ENCODE data around the gene GPER1.

The GPER1 gene

DNA sequence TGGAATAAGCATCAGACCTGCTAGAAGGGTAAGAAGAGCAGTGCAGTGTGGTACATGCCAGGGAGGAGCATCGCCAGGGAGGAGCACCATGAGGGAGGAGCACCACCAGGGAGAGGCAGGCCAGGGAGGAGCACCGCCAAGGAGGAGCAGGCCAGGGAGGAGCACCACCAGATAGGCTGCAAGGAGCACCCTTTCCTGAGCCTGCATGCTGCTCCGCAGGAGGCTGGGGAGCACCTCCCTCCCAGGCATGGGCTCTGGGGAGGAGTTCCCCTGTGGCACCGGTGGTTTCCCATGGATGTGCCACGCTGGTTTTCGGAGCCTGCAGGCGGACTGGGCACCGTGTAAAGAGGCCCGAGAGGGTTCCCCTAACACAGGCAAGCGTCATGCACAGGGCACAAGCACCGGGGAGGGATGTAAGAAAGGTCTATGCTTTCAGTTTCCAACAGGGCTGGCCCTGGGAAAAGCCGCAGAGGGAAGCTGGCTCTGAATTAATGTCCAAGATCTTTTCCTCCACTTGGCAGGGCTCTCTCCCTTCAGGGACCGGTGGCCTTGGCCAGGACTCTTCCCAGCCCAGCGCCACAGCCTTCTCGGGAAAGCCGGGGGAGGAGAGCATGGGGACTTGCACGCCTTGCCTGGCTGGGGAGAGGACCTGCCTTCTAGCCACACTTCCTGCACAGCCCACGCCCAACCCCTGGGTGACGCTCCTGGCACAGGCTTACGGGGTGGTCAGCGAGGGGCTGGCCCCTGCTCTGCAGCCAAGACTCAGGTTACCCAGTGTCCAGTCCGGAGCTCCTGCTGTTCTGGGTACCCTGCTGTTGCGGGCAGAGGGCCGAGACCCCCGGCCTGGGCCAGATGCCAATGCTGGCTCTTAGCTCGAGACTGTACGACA, 11.5 kb upstream of the GPER1 start:
- Histone ChIP-seq H3K79me2 (ENCODE audit: control insufficient read depth, low read length) (0 out of 2 replicates have a peak, but pooled peaks cover 9% of the 10 kb centered on the region), H3F3A (ENCODE audit: control insufficient read depth, insufficient read depth) (no peaks in the 10 kb centered on the region), H3K4me2 (ENCODE audit: low read length) (no peak overlapping the region), H4K20me1 (ENCODE audit: control insufficient read depth, insufficient read depth, low read depth, low read length) (no peaks in the 10 kb centered on the region; the same call in 1 of the 2 replicates), H3K27ac (ENCODE audit: low read depth, low read length) (no peak overlapping the region), H3K4me3 (ENCODE audit: low read length) (no peak overlapping the region), H3K27me3 (ENCODE audit: control insufficient read depth, low read length) (no peaks in the 10 kb centered on the region), H3K4me1 (ENCODE audit: control insufficient read depth, low read length) (no peaks in the 10 kb centered on the region), H3K36me3 (ENCODE audit: control insufficient read depth, low read length) (no peaks in the 10 kb centered on the region), H3K9me3 (ENCODE audit: control insufficient read depth, insufficient read depth, low read length) (no peaks in the 10 kb centered on the region), H3K9me2 (replicated peaks; ENCODE audit: control insufficient read depth, low read length) (no peaks in the 10 kb centered on the region)
- TF ChIP-seq, protein P1, sequence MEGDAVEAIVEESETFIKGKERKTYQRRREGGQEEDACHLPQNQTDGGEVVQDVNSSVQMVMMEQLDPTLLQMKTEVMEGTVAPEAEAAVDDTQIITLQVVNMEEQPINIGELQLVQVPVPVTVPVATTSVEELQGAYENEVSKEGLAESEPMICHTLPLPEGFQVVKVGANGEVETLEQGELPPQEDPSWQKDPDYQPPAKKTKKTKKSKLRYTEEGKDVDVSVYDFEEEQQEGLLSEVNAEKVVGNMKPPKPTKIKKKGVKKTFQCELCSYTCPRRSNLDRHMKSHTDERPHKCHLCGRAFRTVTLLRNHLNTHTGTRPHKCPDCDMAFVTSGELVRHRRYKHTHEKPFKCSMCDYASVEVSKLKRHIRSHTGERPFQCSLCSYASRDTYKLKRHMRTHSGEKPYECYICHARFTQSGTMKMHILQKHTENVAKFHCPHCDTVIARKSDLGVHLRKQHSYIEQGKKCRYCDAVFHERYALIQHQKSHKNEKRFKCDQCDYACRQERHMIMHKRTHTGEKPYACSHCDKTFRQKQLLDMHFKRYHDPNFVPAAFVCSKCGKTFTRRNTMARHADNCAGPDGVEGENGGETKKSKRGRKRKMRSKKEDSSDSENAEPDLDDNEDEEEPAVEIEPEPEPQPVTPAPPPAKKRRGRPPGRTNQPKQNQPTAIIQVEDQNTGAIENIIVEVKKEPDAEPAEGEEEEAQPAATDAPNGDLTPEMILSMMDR (IDR thresholded peaks at IDR 0.05; ENCODE audit: low read depth, low read length, poor library complexity, severe bottlenecking) = no peak
- no peak for TF ChIP-seq EZH2phosphoT487 (IDR thresholded peaks at IDR 0.05; ENCODE audit: borderline replicate concordance, low read length)

DNA sequence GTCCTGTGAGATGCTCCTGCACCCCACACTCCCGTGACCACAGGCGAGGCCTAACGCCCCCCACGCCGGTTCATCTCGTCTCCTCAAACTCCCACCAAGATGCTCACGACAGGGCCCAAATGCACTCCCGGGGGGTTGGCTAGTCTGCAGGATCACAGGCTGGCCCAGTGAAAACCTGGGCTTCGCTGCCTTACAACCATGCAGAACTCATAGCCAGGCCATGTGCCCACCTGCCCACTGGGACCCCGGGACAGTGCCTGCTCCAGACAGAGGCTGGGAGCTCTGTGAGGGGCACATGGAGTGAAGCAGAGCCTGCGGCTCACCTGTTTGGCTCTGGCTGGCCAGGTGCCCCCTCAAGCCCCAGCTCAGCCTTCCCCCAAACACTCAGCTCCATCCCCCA, 9.4 kb upstream of the GPER1 start:
- no peaks in the 10 kb centered on the region for H3K27me3 ChIP-seq (ENCODE audit: control insufficient read depth, low read length)
- H4K20me1 ChIP-seq (ENCODE audit: control insufficient read depth, insufficient read depth, low read depth, low read length) = peaks cover 4% of the 10 kb centered on the region; the same call in 1 of the 2 replicates
- no peak overlapping the region for H3K4me2 ChIP-seq (ENCODE audit: low read length)
- H3K9me3 ChIP-seq (ENCODE audit: control insufficient read depth, insufficient read depth, low read length) = no peaks in the 10 kb centered on the region
- 0 out of 2 replicates have a peak, but pooled peaks cover 9% of the 10 kb centered on the region for H3K79me2 ChIP-seq (ENCODE audit: control insufficient read depth, low read length)
- no peaks in the 10 kb centered on the region for H3K4me1 ChIP-seq (ENCODE audit: control insufficient read depth, low read length)
- H3K9me2 ChIP-seq (replicated peaks; ENCODE audit: control insufficient read depth, low read length) = no peaks in the 10 kb centered on the region
- no peaks in the 10 kb centered on the region for H3F3A ChIP-seq (ENCODE audit: control insufficient read depth, insufficient read depth)
- no peak overlapping the region for H3K27ac ChIP-seq (ENCODE audit: low read depth, low read length)
- H3K36me3 ChIP-seq (ENCODE audit: control insufficient read depth, low read length) = no peaks in the 10 kb centered on the region
- TF ChIP-seq, protein P1 (IDR thresholded peaks at IDR 0.05; ENCODE audit: low read depth, low read length, poor library complexity, severe bottlenecking) = no peak
- no peak for TF ChIP-seq EZH2phosphoT487 (IDR thresholded peaks at IDR 0.05; ENCODE audit: borderline replicate concordance, low read length)
- no peak overlapping the region for H3K4me3 ChIP-seq (ENCODE audit: low read length)

DNA sequence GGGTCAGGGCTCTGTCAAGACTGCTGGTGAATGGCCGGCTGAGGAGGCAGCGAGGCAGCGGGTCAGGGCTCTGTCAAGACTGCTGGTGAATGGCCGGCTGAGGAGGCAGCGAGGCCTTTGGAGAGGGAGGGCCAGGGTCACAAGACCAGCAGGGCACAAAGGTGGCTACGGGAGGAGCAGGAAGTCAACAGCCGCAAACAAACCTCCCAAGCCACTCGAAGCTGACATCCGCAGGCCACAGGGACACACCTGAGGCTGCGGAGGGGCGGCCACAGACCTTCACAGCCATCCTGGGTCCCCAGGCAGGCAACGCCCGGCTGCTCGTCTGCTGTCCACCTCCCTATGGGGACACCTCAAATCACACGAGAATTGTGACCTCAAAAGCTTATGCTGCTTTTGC, 8.9 kb upstream of the GPER1 start:
- no peaks in the 10 kb centered on the region for H3K9me3 ChIP-seq (ENCODE audit: control insufficient read depth, insufficient read depth, low read length)
- H3K27ac ChIP-seq (ENCODE audit: low read depth, low read length) = no peak overlapping the region
- H3K4me3 ChIP-seq (ENCODE audit: low read length) = no peak overlapping the region
- no peaks in the 10 kb centered on the region for H3K27me3 ChIP-seq (ENCODE audit: control insufficient read depth, low read length)
- no peaks in the 10 kb centered on the region for H3K4me1 ChIP-seq (ENCODE audit: control insufficient read depth, low read length)
- no peaks in the 10 kb centered on the region for H3F3A ChIP-seq (ENCODE audit: control insufficient read depth, insufficient read depth)
- no peak overlapping the region for H3K4me2 ChIP-seq (ENCODE audit: low read length)
- H3K79me2 ChIP-seq (ENCODE audit: control insufficient read depth, low read length) = 0 out of 2 replicates have a peak, but pooled peaks cover 9% of the 10 kb centered on the region
- no peaks in the 10 kb centered on the region for H3K9me2 ChIP-seq (replicated peaks; ENCODE audit: control insufficient read depth, low read length)
- H4K20me1 ChIP-seq (ENCODE audit: control insufficient read depth, insufficient read depth, low read depth, low read length) = peaks cover 4% of the 10 kb centered on the region; the same call in 1 of the 2 replicates
- no peaks in the 10 kb centered on the region for H3K36me3 ChIP-seq (ENCODE audit: control insufficient read depth, low read length)
- TF ChIP-seq EZH2phosphoT487 (IDR thresholded peaks at IDR 0.05; ENCODE audit: borderline replicate concordance, low read length) = no peak
- TF ChIP-seq, protein P1 (IDR thresholded peaks at IDR 0.05; ENCODE audit: low read depth, low read length, poor library complexity, severe bottlenecking) = no peak
